Transverse colon (tissue), 4 donors: ENCODE data around the gene TROAP. TPM values are rescaled to one million over a fixed set of nuclear protein-coding genes. Genes with fewer than 3 reads are reported as not detected.

Experiments
- DNase-seq: peaks from one replicate; pipeline ENCODE4 v3.0.0-alpha.2; 2019
- H3K27ac ChIP-seq, 4 donors: fragments of 200-600 bp; sonication (generic); 2 replicates each; pipeline ENCODE4 v1.5.1; 2016 to 2018; ENCODE audit warnings: inconsistent platforms in 4 of 4
- H3K27me3 ChIP-seq: fragments of 200-600 bp; sonication (generic); 2 replicates; pipeline ENCODE4 v1.5.1; 2017; ENCODE audit warnings: inconsistent platforms
- H3K36me3 ChIP-seq, 4 donors: fragments of 200-600 bp; sonication (generic); 2 replicates each; pipeline ENCODE4 v1.5.1; 2017 to 2019; ENCODE audit warnings: inconsistent platforms in 4 of 4
- H3K4me1 ChIP-seq, 4 donors: fragments of 200-600 bp; sonication (generic); 2 replicates each; pipeline ENCODE4 v1.5.1; 2017 to 2020; ENCODE audit warnings: inconsistent platforms in 4 of 4
- H3K4me3 ChIP-seq, 4 donors: fragments of 200-600 bp; sonication (generic); 1 replicate in 1 of 4; 2 replicates in 3 of 4; pipeline versions ENCODE4 v1.5.1 to v1.6.1; 2017 to 2019; ENCODE audit warnings: inconsistent platforms in 4 of 4
- H3K9me3 ChIP-seq, 2 donors: fragments of 200-600 bp; sonication (generic); 2 replicates each; pipeline ENCODE4 v1.5.1; 2017 to 2019; ENCODE audit warnings: inconsistent platforms in 2 of 2
- EP300 ChIP-seq: sonication (generic); formaldehyde crosslinking; IDR thresholded peaks from one replicate; pipeline ENCODE4 v1.6.1; 2017; ENCODE audit warnings: antibody characterized with exemption, low read depth
- POLR2A ChIP-seq: fragments of 450-650 bp; IDR thresholded peaks from one replicate; pipeline ENCODE4 v1.6.1; 2016; ENCODE audit warnings: antibody characterized with exemption, mild to moderate bottlenecking, moderate library complexity
- POLR2AphosphoS5 ChIP-seq, 3 donors: sonication (generic); formaldehyde crosslinking; IDR thresholded peaks; one replicate each; pipeline ENCODE4 v1.6.1; 2016; ENCODE audit warnings: antibody characterized with exemption in 3 of 3
- WGBS, 2 donors: methylation state at CpG; one replicate each; pipeline ENCODE4 v1.1.5; 2018; ENCODE audit warnings: low coverage in 1 of 2; 5-methylcytosine and 5-hydroxymethylcytosine counted together
- in situ Hi-C, 4 donors: fragments of 200-750 bp; cut with MboI; loops; one replicate each; pipeline versions ENCODE4 v1.15.0 to v1.15.1; 2017; ENCODE audit warnings: low sequenced_read_pairs in 3 of 4, low pct_ligation_motif_present in 1 of 4, low pct_unique_long_range_greater_than_20kb in 1 of 4
- intact Hi-C: fragments of 100-400 bp; cut with DNase I; formaldehyde crosslinking; loops from one replicate; pipeline ENCODE4 v1.15.1; 2023; ENCODE audit warnings: low total_unique reads
- total RNA-seq, 4 donors: library from RNA; depleted of rRNA; stranded (reverse); fragments of >200 nt; gene quantifications; one replicate each; pipeline ENCODE4 v1.1.0, GENCODE V29; 2016
- TF ChIP-seq, protein P1 (sequence below), 5 experiments: fragments of 200-600 bp in 3 of 5; fragments of 450-650 bp in 2 of 5; sonication (generic) in 3 of 5; IDR thresholded peaks; 1 replicate in 2 of 5; 2 replicates in 3 of 5; pipeline ENCODE4 v1.5.1; 2016 to 2017; ENCODE audit warnings: antibody characterized with exemption in 5 of 5, inconsistent platforms in 3 of 5, mild to moderate bottlenecking in 2 of 5, moderate library complexity in 1 of 5

Gene TROAP
- total RNA-seq, 4 donors from 2014 or later = 1.1 to 100 (median 2.7) TPM

GRCh38 chr12:49334226-49334625 is 11.2 kb downstream of the TROAP start:
- no peaks in the 10 kb centered on the region for H3K36me3 ChIP-seq
- no peak for TF ChIP-seq POLR2AphosphoS5 (IDR thresholded peaks at IDR 0.05)
- no peak overlapping the region for H3K27ac ChIP-seq
- 40 to 56% methylated on average over 1 to 19 of the region's 19 CpGs for WGBS, 2 donors
- H3K9me3 ChIP-seq = no peaks in the 10 kb centered on the region
- H3K4me3 ChIP-seq = no peak overlapping the region
- no peak for DNase-seq
- intact Hi-C loops = no loop called here
- in situ Hi-C loops = loop anchor here in 1 of 4 donors (10.0 kb wide), 1 partner anchor 49 kb away; no protein-coding TSS in a partner anchor
- H3K27me3 ChIP-seq = peaks cover 70% of the 10 kb centered on the region
- peaks cover 4 to 27% (median 17%) of the 10 kb centered on the region in 4 donors for H3K4me1 ChIP-seq

- 75 to 89% methylated on average over 3 to 12 of the region's 12 CpGs for WGBS, 2 donors
- TF ChIP-seq EP300 = no peak
- TF ChIP-seq POLR2A = no peak
- TF ChIP-seq POLR2AphosphoS5 (IDR thresholded peaks at IDR 0.05) = no peak
- TF ChIP-seq, protein P1, sequence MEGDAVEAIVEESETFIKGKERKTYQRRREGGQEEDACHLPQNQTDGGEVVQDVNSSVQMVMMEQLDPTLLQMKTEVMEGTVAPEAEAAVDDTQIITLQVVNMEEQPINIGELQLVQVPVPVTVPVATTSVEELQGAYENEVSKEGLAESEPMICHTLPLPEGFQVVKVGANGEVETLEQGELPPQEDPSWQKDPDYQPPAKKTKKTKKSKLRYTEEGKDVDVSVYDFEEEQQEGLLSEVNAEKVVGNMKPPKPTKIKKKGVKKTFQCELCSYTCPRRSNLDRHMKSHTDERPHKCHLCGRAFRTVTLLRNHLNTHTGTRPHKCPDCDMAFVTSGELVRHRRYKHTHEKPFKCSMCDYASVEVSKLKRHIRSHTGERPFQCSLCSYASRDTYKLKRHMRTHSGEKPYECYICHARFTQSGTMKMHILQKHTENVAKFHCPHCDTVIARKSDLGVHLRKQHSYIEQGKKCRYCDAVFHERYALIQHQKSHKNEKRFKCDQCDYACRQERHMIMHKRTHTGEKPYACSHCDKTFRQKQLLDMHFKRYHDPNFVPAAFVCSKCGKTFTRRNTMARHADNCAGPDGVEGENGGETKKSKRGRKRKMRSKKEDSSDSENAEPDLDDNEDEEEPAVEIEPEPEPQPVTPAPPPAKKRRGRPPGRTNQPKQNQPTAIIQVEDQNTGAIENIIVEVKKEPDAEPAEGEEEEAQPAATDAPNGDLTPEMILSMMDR (IDR thresholded peaks at IDR 0.05) = no peak
- Histone ChIP-seq H3K36me3 (no peaks in the 10 kb centered on the region), H3K4me1 (peaks cover 4 to 31% (median 18%) of the 10 kb centered on the region in 4 donors), H3K4me3 (no peak overlapping the region), H3K27ac (no peak overlapping the region), H3K9me3 (no peaks in the 10 kb centered on the region), H3K27me3 (peaks cover 71% of the 10 kb centered on the region)
- no peak for DNase-seq
- in situ Hi-C loops = loop anchor here in 1 of 4 donors (10.0 kb wide), 1 partner anchor 50 kb away; no protein-coding TSS in a partner anchor
- intact Hi-C loops = no loop called here
Measured at GRCh38 chr12:49334681-49335080, 11.6 kb downstream of the TROAP start.

- WGBS, 2 donors = 75 to 76% methylated on average over 5 to 16 of the region's 16 CpGs
- intact Hi-C loops = no loop called here
- peaks cover 71% of the 10 kb centered on the region for H3K27me3 ChIP-seq
- H3K4me3 ChIP-seq = no peak overlapping the region
- no peaks in the 10 kb centered on the region for H3K36me3 ChIP-seq
- TF ChIP-seq POLR2A = no peak
- TF ChIP-seq POLR2AphosphoS5 (IDR thresholded peaks at IDR 0.05) = no peak
- TF ChIP-seq EP300 = no peak
- TF ChIP-seq, protein P1 (IDR thresholded peaks at IDR 0.05) = no peak
- in situ Hi-C loops = loop anchor here in 1 of 4 donors (10.0 kb wide), 1 partner anchor 51 kb away; no protein-coding TSS in a partner anchor
- no peak overlapping the region for H3K27ac ChIP-seq
- DNase-seq = no peak
- no peaks in the 10 kb centered on the region for H3K9me3 ChIP-seq
- H3K4me1 ChIP-seq = peaks cover 4 to 33% (median 18%) of the 10 kb centered on the region in 4 donors
Measured at GRCh38 chr12:49335118-49335954, 12.3 kb downstream of the TROAP start.

DNA sequence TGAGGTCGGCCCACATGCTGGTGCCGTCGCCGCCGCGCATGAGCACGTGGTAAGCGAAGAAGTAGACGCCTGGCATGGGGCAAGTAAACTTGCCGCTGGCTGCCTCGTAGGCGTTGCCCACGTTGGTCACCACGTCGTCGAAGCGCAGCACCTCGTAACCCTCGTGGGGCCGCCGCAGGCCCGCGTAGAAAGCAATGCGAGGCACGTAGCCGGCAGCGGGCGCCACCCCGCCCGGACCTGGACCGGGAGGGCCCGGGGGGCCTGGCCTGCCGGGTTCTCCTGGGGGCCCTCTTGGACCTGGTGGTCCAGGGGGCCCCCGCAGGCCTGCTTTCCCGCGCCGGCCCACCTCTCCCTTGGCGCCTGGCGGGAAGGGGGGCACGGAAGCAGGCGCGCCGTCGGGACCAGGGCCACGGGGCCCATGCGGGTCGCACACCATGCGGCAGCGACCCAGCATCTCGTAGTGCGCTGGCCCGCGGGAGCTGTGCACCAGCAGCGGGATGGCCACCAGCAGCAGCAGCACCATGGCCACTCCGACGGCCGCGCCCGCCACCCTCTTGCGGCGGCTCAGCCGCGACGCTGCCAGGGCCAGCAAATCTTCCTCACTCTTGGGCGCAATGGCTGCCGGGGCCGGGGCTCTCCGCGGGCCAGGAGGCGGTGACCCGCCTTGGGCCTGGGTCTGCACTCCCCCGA is 13.0 kb downstream of the TROAP start:
- H3K4me3 ChIP-seq = peak overlapping the region in 1 of 4 donors; percentile 26
- DNase-seq = no peak
- 35% methylated on average over 41 of the region's 72 CpGs; no CpG with 5 or more reads in 1 of the 2 donors for WGBS, 2 donors
- H3K27me3 ChIP-seq = peaks cover 71% of the 10 kb centered on the region
- in situ Hi-C loops (loop anchor here in 1 of 4 donors (10.0 kb wide), 1 partner anchor 51 kb away; no protein-coding TSS in a partner anchor), intact Hi-C loops (no loop called here)
- H3K36me3 ChIP-seq = no peaks in the 10 kb centered on the region
- no peak for TF ChIP-seq POLR2AphosphoS5 (IDR thresholded peaks at IDR 0.05)
- no peak for TF ChIP-seq POLR2A
- TF ChIP-seq EP300 = no peak
- TF ChIP-seq, protein P1 (IDR thresholded peaks at IDR 0.05) = no peak
- peaks cover 4 to 32% (median 18%) of the 10 kb centered on the region in 4 donors for H3K4me1 ChIP-seq
- H3K9me3 ChIP-seq = no peaks in the 10 kb centered on the region
- no peak overlapping the region for H3K27ac ChIP-seq
